Stimulated activated CD8-positive, alpha-beta memory T cell treated with anti-CD3 and anti-CD28 coated beads, Interleukin-12 subunit alpha, Interleukin-12 subunit beta, amount 100 ng/mL, for 4 hours (primary cell): ENCODE results near the gene TBC1D14.
"Not testable (repeated sequence)": the region's sequence is repeated elsewhere in the genome, so short reads cannot be mapped to it uniquely, and the experiment has no call there.

ENCODE experiments used
- DNase-seq: peaks from one replicate; pipeline ENCODE4 v3.0.0-alpha.2; 2020; ENCODE audit warnings: low read depth

The TBC1D14 gene

GRCh38 chr4:6890358-6890757, 19.3 kb upstream of the TBC1D14 start:
- DNase-seq, result no peak

DNA sequence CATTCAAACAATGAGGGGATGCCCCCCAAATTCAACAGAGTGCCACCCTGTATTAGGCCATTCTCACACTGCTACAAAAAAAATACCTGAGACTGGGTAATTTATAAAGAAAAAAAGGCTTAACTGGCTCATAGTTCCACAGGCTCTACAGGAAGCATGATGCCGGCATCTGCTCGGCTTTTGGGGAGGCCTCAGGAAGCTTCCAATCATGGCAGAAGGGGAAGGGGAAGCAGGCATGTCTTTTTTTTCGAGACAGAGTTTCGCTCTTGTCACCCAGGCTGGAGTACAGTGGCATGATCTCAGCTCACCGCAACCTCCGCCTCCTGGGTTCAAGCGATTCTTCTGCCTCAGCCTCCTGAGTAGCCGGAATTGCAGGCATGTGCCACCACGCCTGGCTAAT, 18.7 kb upstream of the TBC1D14 start:
- not testable (repeated sequence) for DNase-seq

DNA sequence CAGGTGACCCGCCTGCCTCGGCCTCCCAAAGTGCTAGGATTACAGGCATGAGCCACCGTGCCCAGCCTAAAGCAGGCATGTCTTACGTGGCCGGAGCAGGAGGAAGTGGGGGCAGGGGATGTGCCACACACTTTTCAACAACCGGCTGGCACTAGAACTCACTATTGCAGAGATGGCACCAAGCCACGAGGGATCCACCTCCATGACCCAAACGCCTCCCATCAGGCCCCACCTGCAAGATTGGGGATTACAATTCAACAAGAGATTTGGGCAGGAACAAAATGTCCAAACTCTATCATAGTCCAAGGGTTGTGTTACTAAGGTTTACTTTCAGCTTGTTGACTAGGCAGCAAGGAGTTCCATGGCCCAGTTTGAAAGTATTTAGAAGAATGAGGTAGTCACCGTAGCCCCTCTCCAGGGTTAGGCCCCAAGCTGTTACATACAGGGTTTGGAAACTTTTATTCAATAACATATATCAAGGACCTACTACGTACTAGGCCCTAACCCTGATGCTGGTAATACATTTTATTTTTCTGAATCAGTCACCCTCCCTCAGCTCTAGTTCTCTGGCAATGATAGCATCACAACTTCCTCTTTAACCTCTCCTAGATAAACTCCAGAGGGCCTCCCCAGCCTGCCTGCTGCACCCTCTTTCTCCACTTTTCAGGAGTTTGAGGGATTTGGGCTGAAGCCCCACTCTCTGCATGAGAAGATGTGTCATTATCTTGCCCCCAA, 18.0 kb upstream of the TBC1D14 start:
- no peak for DNase-seq

DNA sequence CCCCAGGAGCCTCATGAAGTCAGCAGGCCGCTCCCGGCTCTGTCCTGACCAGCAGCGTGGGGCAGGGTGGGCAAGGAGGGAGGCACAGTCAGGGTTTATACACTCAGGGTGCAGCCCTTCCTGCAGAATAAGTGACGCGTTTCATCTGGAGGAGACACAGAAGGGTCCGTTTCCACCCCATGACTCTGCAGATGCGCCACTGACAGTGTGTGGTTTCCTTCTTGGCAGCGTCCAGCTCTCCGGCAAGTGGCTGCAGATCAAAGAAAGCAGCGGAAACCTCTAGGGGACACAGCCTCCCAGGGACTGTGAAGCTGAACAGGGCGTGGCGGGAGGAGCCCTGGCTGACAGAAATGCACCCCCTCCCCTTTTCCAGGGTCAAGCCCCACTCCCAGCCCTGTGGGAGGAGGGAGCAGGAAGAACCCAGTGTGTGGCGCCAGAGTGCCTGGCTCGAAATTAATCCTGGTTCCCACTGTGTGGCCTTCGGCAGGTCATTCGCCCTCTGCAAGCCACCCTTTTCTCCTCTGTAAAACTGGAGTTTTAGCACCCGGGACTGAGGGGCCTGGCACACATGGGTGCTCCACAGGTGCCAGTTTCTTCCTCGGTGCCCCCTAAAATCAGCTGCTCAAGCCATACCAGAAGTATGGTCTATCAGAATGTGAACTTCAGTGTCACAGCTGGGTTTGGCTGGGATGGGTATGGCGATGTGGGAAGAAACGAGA, 17.3 kb upstream of the TBC1D14 start:
- no peak for DNase-seq

GRCh38 chr4:6892909-6893202, 16.8 kb upstream of the TBC1D14 start:
- no peak for DNase-seq

DNA sequence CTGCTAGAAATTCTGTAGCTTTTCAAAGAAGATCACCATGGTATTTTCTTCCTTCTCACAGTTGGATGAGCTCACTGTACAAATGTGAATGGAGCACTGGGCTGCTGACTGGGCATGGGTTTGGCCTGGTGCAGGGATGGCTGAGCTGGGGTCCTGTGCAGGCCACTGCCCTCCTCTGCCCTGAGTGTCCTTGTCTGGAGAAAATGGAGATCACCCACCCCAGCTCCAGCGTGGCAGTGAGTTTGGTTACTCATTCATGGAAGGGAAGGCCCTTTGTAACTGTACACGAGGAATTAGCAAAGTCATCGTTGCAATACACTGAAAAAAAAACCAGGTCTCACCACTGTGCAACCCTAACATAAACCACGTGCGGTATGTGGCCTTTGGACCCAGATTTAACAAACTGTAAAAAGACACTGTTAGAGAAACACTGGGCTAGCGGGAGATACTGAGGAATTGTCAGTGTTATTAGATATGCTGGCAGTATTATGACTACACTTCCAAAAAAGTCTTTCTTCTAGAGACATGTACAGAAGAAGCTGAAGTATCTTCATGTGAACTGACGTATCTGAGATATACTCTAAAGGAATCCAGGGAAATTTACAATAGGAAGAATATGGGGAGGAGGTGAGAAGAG, 16.1 kb upstream of the TBC1D14 start:
- DNase-seq, result no peak

GRCh38 chr4:6894086-6894478, 15.5 kb upstream of the TBC1D14 start:
- DNase-seq, result no peak

- DNase-seq, result no peak
These were observed 14.8 kb upstream of the TBC1D14 start for GRCh38 chr4:6894528-6895498.

DNA sequence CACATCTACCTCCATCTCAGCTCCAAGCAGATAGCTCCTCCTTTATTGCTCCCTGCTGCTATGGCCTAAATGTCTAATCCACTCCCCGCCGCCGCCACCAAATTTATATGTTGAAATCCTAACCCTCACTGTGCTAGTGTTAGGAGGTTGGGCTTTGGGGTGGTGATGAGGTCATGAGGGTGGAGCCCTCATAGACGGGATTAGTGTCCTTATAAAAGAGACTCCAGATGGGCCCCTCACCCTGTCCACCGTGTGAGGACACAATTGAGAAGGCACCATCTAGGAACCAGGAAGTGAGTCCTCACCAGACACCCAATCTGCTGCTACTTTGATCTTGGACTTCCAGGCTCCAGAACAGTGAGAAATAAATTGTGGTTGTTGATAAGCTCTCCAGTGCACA, 13.6 kb upstream of the TBC1D14 start:
- no peak for DNase-seq

DNA sequence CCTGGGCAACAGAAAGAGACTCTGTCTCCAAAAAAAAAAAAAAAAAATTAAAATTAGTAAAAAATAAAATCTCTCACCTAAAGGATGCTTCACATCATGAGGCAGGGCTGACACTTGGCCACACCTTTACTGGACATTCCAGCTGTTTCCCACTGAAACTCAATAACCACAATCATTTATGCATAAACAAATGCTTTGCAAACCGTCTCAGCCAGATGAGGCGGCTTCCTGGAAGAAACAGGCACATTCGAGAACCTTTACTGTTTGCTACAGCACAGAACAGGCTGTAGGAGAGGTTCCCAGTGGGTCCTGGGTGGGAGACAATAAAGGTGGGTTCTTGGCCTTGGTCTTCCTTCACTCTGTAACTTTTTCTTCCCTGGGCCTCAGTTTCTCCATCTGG, 10.9 kb upstream of the TBC1D14 start:
- no peak for DNase-seq

DNA sequence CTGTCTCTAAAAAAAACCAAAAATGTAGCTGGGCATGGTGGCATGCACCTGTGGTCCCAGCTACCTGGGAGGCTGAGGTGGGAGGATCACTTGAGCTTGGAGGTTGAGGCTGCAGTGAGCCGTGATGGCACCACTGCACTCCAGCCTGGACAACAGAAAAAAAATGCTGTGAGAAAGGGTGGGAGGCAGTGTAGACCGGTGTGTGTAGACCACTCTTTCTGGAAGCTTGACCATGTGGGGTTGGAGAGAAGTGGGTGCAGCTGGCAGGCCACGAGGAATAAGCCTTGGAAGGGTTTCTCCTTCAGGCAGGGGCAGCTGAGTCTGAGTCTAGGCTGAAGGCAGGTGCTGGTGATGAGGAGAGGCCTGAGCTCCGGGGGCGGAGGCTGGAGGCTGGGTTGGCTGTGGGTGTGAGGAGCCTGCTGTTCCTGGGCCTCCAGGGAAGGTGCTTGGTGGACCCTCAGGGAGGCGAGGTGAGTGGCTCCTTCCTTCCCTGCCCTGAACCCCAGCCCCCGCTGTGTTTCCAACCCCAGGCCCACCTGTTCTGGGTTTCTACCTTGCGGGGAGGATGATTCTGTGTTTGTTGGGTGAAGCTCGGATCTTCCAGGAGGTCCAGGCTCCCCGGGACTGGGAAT, 9.3 kb upstream of the TBC1D14 start:
- no peak for DNase-seq

GRCh38 chr4:6900956-6901355, 8.7 kb upstream of the TBC1D14 start:
- no peak for DNase-seq

GRCh38 chr4:6901669-6902317, 7.8 kb upstream of the TBC1D14 start:
- no peak for DNase-seq

DNA sequence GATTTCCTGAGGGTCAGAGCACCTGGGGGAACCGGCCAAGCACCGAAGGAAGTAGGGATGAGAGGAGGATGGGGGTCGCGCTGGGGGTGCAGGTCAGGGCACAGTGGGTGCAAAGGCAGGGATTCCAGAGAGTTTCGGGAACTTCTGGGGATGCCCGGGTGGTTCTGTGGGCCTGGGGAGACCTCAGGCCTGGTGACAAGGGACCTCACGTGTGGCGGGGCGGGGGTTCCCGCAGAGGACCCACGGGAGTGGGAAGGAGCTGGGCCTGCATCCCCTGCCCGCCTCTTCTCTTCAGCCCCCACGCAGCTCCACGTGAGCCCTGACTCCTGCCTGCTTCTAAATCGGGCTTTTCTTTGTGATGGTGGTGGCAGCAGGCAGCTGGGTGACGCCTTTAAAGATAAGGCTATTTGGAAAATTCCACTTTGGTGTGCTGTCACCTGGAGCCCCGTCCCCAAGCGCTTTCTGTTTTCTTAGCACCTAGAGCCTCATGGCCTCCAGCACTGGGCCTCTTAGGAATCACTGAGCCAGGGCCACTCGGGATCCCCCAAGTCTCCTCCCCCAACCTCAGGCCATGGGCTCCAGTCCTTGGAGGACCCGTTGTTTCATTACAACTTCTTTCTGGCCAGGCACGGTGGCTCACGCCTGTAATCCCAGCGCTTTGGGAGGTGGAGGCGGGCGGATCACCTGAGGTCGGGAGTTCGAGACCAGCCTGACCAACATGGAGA, 7.1 kb upstream of the TBC1D14 start:
- DNase-seq, result no peak

DNA sequence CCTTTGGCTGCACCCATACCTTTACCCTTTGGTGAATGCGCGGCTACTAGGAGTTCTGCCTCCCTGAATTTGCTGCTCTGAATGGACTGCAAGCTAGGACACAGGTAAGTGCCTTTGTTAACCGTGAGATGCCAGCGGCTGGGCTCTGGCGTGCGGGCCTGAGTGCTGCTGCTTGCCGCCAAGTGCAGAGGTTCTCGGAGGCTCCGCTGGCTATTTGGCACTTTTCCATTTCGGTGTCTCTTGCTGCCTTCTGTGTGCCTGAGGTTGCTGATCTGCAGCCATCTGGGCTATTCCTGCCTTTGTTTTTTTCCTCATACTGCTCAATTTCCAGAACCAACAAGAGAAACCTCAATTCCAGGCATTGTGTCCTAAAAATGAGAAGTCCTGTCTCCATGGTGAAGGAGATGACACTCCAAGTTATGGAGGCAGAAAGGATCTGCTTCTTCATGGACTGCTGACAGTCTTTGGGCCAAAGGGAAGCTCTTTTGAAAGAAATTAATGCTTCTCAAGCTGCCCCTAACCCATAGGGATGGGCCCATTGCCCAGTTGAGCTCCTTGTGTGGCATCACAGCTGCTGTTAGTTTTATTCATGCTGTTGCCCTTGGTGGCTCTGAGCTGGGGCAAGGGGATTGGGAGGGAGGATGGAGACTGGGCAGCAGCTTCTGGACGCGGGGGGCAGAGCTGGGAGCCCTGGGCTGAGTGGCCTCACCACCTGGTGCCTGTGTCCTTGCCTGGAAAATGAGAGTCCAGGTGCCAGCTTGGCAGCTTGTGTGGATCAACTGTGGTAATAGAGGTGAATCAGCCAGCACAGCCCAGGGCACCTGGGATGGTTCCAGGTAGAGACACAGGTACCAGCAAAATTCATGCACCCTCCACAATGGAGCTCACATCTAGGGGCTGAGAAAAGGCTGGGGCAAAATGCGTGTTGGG, 3.8 kb upstream of the TBC1D14 start:
- no peak for DNase-seq

DNA sequence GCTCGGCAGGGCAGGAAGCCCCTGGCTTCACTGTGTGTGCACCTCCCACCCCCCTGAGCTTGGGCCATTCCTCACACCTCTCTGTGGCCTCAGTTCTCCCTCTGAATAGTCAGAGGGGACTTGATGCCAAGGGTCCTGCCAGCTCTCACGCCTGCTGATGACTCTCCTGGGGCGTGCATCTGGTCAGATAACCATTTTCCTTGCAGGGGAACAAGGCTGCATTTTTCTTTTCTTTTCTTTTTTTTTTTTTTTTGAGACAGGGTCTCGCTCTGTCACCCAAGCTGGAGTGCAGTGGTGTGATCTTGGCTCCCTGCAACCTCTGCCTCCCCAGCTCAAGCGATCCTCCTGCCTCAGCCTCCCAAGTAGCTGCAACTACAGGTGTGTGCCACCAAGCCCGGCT, 3.1 kb upstream of the TBC1D14 start:
- not testable (repeated sequence) for DNase-seq

GRCh38 chr4:6907658-6908191, 1.9 kb upstream of the TBC1D14 start:
- no peak for DNase-seq

DNA sequence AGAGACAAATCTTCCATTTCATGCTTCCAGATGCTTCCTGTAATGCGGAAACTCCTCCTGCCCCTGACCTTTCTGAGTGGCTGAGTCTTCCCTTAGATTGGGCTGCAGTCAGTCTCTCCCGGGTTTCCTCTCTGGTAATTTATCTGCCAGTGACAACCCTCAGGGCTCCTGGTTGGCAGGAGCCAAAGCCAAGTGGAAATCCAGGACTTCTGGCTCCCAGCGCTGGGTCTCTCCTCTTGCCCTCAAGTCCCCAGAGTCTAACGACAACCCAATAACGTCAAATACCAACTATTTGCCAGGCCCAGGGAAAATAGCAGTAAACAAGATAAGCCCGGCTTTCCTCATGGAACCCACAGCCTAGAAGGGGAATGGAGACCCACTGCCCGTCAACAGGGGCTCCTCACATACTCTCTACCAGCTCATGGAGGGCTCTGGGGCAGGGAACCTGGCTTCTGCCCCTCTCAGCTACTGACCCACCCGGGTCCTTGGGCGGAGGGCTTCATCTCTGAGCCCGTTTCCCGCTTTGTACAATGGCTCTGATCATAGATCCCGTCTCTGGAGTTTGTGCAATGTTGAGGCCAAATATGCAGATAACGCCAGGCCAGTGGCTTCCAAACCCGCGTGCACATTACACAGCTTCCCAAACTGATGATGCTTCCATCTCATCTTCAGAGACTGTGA, 1.1 kb upstream of the TBC1D14 start:
- DNase-seq, result no peak

- peak; percentile 30 for DNase-seq
These were observed 329 bp downstream of the TBC1D14 start for GRCh38 chr4:6909970-6910339.
